GM12801 (cell line): Measurements from ENCODE around the gene TRPM7.

Source experiments
- TF ChIP-seq, protein P1 (sequence below): IDR thresholded peaks from one replicate; pipeline ENCODE4 v1.5.1; 2011; ENCODE audit warnings: control low read depth; ENCODE audit not compliant: insufficient read length; ENCODE audit errors: extremely low read depth

Gene TRPM7

DNA sequence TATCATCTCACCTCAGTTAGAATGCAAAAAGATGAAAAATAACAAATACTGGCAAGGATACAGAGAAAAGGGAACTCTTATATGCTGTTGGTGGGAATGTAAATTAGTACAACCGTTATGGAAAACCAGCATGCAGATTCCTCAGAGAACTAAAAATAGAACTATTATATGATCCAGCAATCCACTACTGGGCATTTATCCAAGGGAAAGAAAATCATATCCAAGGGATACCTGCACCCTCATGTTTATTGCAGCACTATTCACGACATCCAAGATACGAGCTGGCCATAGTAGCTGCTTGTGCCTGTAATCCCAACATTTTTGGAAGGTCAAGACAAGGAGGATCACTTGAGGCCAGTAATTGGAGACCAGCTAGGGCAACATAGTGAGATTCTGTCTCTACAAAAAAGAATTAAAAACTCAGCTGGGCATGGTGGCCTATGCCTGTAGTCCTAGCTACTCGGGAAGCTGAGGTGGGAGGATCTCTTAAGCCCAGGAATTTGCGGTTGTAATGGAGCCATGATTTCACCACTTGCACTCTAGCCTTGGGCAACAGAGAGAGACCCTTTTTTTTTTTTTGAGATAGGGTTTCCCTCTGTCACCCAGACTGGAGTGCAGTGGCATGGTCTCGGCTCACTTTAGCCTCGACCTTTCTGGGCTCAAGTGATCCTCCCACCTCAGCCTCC, 166.7 kb downstream of the TRPM7 start:
- TF ChIP-seq, protein P1, sequence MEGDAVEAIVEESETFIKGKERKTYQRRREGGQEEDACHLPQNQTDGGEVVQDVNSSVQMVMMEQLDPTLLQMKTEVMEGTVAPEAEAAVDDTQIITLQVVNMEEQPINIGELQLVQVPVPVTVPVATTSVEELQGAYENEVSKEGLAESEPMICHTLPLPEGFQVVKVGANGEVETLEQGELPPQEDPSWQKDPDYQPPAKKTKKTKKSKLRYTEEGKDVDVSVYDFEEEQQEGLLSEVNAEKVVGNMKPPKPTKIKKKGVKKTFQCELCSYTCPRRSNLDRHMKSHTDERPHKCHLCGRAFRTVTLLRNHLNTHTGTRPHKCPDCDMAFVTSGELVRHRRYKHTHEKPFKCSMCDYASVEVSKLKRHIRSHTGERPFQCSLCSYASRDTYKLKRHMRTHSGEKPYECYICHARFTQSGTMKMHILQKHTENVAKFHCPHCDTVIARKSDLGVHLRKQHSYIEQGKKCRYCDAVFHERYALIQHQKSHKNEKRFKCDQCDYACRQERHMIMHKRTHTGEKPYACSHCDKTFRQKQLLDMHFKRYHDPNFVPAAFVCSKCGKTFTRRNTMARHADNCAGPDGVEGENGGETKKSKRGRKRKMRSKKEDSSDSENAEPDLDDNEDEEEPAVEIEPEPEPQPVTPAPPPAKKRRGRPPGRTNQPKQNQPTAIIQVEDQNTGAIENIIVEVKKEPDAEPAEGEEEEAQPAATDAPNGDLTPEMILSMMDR, result no peak

GRCh38 chr15:50513001-50513400, 173.6 kb downstream of the TRPM7 start:
- TF ChIP-seq, protein P1, result no peak
